PFSK-1 (cell line): ENCODE data around the gene CDC42BPB.

Source experiments
- POLR2AphosphoS5 ChIP-seq: IDR thresholded peaks from 2 replicates; pipeline ENCODE4 v1.6.1; 2012; ENCODE audit warnings: low read depth, mild to moderate bottlenecking, control low read depth, low read length, moderate library complexity
- SIN3A ChIP-seq: IDR thresholded peaks from 2 replicates; pipeline ENCODE4 v1.6.1; 2012; ENCODE audit warnings: mild to moderate bottlenecking, low read length, moderate library complexity, borderline replicate concordance; ENCODE audit not compliant: insufficient read depth
- TAF1 ChIP-seq: IDR thresholded peaks from 2 replicates; pipeline ENCODE4 v1.6.1; 2012; ENCODE audit warnings: low read length, control low read depth, borderline replicate concordance; ENCODE audit not compliant: insufficient read depth
- TF ChIP-seq, protein P1 (sequence below), 2 experiments: IDR thresholded peaks; 2 replicates each; pipeline versions ENCODE4 v1.6.1 to v1.8.0; 2011 to 2012; ENCODE audit warnings: low read depth in 2 of 2, low read length in 2 of 2, control low read depth in 1 of 2, inconsistent platforms in 1 of 2, mild to moderate bottlenecking in 1 of 2, moderate library complexity in 1 of 2; ENCODE audit not compliant: insufficient read depth in 1 of 2

DNA sequence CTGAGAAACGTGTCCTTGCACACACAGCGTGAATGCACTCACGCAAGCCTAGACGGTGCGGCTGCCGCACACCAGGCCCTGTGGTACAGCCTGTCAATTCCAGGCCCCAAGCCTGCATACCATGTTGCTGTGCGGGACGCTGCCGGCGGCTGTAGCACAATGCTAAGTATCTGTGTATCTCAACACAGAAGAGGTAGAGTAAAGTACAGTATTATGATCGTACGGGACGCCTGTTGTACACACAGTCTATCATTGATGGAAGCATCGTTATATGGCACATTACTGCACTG lies 89.9 kb downstream of the CDC42BPB start:
- TF ChIP-seq TAF1 (no peak), POLR2AphosphoS5 (no peak), SIN3A (no peak)
- TF ChIP-seq, protein P1, sequence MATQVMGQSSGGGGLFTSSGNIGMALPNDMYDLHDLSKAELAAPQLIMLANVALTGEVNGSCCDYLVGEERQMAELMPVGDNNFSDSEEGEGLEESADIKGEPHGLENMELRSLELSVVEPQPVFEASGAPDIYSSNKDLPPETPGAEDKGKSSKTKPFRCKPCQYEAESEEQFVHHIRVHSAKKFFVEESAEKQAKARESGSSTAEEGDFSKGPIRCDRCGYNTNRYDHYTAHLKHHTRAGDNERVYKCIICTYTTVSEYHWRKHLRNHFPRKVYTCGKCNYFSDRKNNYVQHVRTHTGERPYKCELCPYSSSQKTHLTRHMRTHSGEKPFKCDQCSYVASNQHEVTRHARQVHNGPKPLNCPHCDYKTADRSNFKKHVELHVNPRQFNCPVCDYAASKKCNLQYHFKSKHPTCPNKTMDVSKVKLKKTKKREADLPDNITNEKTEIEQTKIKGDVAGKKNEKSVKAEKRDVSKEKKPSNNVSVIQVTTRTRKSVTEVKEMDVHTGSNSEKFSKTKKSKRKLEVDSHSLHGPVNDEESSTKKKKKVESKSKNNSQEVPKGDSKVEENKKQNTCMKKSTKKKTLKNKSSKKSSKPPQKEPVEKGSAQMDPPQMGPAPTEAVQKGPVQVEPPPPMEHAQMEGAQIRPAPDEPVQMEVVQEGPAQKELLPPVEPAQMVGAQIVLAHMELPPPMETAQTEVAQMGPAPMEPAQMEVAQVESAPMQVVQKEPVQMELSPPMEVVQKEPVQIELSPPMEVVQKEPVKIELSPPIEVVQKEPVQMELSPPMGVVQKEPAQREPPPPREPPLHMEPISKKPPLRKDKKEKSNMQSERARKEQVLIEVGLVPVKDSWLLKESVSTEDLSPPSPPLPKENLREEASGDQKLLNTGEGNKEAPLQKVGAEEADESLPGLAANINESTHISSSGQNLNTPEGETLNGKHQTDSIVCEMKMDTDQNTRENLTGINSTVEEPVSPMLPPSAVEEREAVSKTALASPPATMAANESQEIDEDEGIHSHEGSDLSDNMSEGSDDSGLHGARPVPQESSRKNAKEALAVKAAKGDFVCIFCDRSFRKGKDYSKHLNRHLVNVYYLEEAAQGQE (IDR thresholded peaks at IDR 0.05; ENCODE audit: insufficient read depth in 1 of 2, low read depth in 2 of 2, low read length in 2 of 2) = no peak
